H1 (cell line): ENCODE results near the gene TCEA3.

Experiments
- CHD2 ChIP-seq: IDR thresholded peaks from 2 replicates; pipeline ENCODE4 v1.6.1; 2012; ENCODE audit warnings: low read length, improper control_type of control experiment
- CTCF ChIP-seq, 3 experiments: IDR thresholded peaks; 1 replicate in 2 of 3; 2 replicates in 1 of 3; pipeline versions ENCODE4 v1.5.1 to v1.6.1; 2011; ENCODE audit warnings: low read length in 3 of 3, mild to moderate bottlenecking in 3 of 3, inconsistent platforms in 2 of 3, low read depth in 1 of 3, moderate library complexity in 1 of 3; ENCODE audit not compliant: insufficient read depth in 1 of 3; ENCODE audit errors: control extremely low read depth in 1 of 3
- EP300 ChIP-seq, 2 experiments: IDR thresholded peaks; 1 replicate in 1 of 2; 2 replicates in 1 of 2; pipeline ENCODE4 v1.6.1; 2011 to 2012; ENCODE audit warnings: low read depth in 2 of 2, low read length in 2 of 2, mild to moderate bottlenecking in 2 of 2, borderline replicate concordance in 1 of 2, inconsistent platforms in 1 of 2, moderate library complexity in 1 of 2
- EZH2 ChIP-seq: fragments of 200-600 bp; sonication (generic); IDR thresholded peaks from 2 replicates; pipeline ENCODE4 v1.7.1; 2012; ENCODE audit warnings: low read depth, mild to moderate bottlenecking, moderate library complexity, low read length, inconsistent platforms; ENCODE audit not compliant: severe bottlenecking
- FOSL1 ChIP-seq: IDR thresholded peaks from 2 replicates; pipeline ENCODE4 v1.6.1; 2011; ENCODE audit warnings: mild to moderate bottlenecking, low read depth, low read length, moderate library complexity; ENCODE audit not compliant: insufficient read depth
- HDAC2 ChIP-seq, 2 experiments: fragments of 300-600 bp in 1 of 2; sonication (generic) in 1 of 2; IDR thresholded peaks; 2 replicates each; pipeline ENCODE4 v1.6.1; 2011 to 2012; ENCODE audit warnings: low read depth in 2 of 2, low read length in 2 of 2, mild to moderate bottlenecking in 2 of 2, moderate library complexity in 2 of 2, borderline replicate concordance in 1 of 2, inconsistent platforms in 1 of 2
- KDM5A ChIP-seq: fragments of 200-600 bp; IDR thresholded peaks from 2 replicates; pipeline ENCODE4 v1.7.1; 2012; ENCODE audit warnings: mild to moderate bottlenecking, low read length, inconsistent platforms, mixed read lengths
- MAFK ChIP-seq: IDR thresholded peaks from 2 replicates; pipeline ENCODE4 v1.6.1; 2012; ENCODE audit warnings: low read depth, mild to moderate bottlenecking, improper control_type of control experiment, low read length
- POLR2A ChIP-seq, 2 experiments: IDR thresholded peaks; 1 replicate in 1 of 2; 2 replicates in 1 of 2; pipeline ENCODE4 v1.6.1; 2011; ENCODE audit warnings: low read depth in 2 of 2, low read length in 2 of 2, mild to moderate bottlenecking in 2 of 2; ENCODE audit errors: control extremely low read depth in 1 of 2
- POLR2AphosphoS5 ChIP-seq: IDR thresholded peaks from 2 replicates; pipeline ENCODE4 v1.6.1; 2011; ENCODE audit warnings: low read depth, low read length
- RAD21 ChIP-seq, 2 experiments: IDR thresholded peaks in 1 of 2; conservative IDR thresholded peaks in 1 of 2; 2 replicates each; pipeline ENCODE4 v1.6.1; 2011; ENCODE audit warnings: low read depth in 2 of 2, low read length in 2 of 2, improper control_type of control experiment in 1 of 2, inconsistent platforms in 1 of 2, mild to moderate bottlenecking in 1 of 2, moderate library complexity in 1 of 2
- SIN3A ChIP-seq, 2 experiments: IDR thresholded peaks in 1 of 2; conservative IDR thresholded peaks in 1 of 2; 2 replicates each; pipeline ENCODE4 v1.6.1; 2011 to 2012; ENCODE audit warnings: low read length in 2 of 2, improper control_type of control experiment in 1 of 2, low read depth in 1 of 2, mild to moderate bottlenecking in 1 of 2
- TCF12 ChIP-seq: IDR thresholded peaks from 2 replicates; pipeline ENCODE4 v1.6.1; 2011; ENCODE audit warnings: low read depth, mild to moderate bottlenecking, low read length

- TF ChIP-seq CTCF (IDR thresholded peaks at IDR 0.05; ENCODE audit: control extremely low read depth in 1 of 3, insufficient read depth in 1 of 3, low read depth in 1 of 3, low read length in 3 of 3): no peak
- no peak for TF ChIP-seq HDAC2 (IDR thresholded peaks at IDR 0.05; ENCODE audit: borderline replicate concordance in 1 of 2, low read depth in 2 of 2, low read length in 2 of 2)
- no peak for TF ChIP-seq POLR2A (IDR thresholded peaks at IDR 0.05; ENCODE audit: control extremely low read depth in 1 of 2, low read depth in 2 of 2, low read length in 2 of 2)
- TF ChIP-seq SIN3A (conservative IDR thresholded peaks at IDR 0.05 in 1 of 2, IDR thresholded peaks at IDR 0.05 in 1 of 2; ENCODE audit: low read depth in 1 of 2, low read length in 2 of 2): no peak
- TF ChIP-seq KDM5A: no peak
- TF ChIP-seq TCF12: no peak
- no peak for TF ChIP-seq POLR2AphosphoS5
- TF ChIP-seq MAFK: no peak
- no peak for TF ChIP-seq RAD21 (IDR thresholded peaks at IDR 0.05 in 1 of 2, conservative IDR thresholded peaks at IDR 0.05 in 1 of 2; ENCODE audit: low read depth in 2 of 2, low read length in 2 of 2)
- TF ChIP-seq FOSL1: no peak
- TF ChIP-seq CHD2: no peak
- TF ChIP-seq EZH2: no peak
- no peak for TF ChIP-seq EP300 (IDR thresholded peaks at IDR 0.05; ENCODE audit: borderline replicate concordance in 1 of 2, low read depth in 2 of 2, low read length in 2 of 2)
Observed at GRCh38 chr1:23407016-23407630, 17.4 kb downstream of the TCEA3 start.
